GM12874 (cell line): ENCODE results near the gene GNG13.

Source experiments
- CTCF ChIP-seq: IDR thresholded peaks from 2 replicates; pipeline ENCODE4 v1.5.1; 2011; ENCODE audit warnings: low read depth, mild to moderate bottlenecking, control low read depth, low read length, moderate library complexity; ENCODE audit not compliant: insufficient read depth

The GNG13 gene

GRCh38 chr16:842711-843560, 42.4 kb upstream of the GNG13 start:
- no peak for TF ChIP-seq CTCF

- no peak for TF ChIP-seq CTCF
Measured at GRCh38 chr16:842061-842476, 41.5 kb upstream of the GNG13 start.

- TF ChIP-seq CTCF, result no peak
Measured at GRCh38 chr16:841455-842060, 41.0 kb upstream of the GNG13 start.

- TF ChIP-seq CTCF, result no peak
Measured at GRCh38 chr16:840561-841454, 40.3 kb upstream of the GNG13 start.

- TF ChIP-seq CTCF, result no peak
Measured at GRCh38 chr16:839643-840408, 39.3 kb upstream of the GNG13 start.

GRCh38 chr16:838741-839140, 38.2 kb upstream of the GNG13 start:
- no peak for TF ChIP-seq CTCF

- TF ChIP-seq CTCF, result no peak
Measured at GRCh38 chr16:836221-836620, 35.7 kb upstream of the GNG13 start.
